ENCODE measurements around the gene SDK2. TPM values are rescaled to one million over a fixed set of nuclear protein-coding genes. Genes with fewer than 3 reads are reported as not detected.
"Not testable (repeated sequence)": the region's sequence is repeated elsewhere in the genome, so short reads cannot be mapped to it uniquely, and the experiment has no call there.

Gene SDK2
- total RNA-seq, 3 donors from 2014 or later (not counting 1 experiment from before 2014, with no cell fraction given): 0.41 to 0.90 (median 0.49) TPM

DNA sequence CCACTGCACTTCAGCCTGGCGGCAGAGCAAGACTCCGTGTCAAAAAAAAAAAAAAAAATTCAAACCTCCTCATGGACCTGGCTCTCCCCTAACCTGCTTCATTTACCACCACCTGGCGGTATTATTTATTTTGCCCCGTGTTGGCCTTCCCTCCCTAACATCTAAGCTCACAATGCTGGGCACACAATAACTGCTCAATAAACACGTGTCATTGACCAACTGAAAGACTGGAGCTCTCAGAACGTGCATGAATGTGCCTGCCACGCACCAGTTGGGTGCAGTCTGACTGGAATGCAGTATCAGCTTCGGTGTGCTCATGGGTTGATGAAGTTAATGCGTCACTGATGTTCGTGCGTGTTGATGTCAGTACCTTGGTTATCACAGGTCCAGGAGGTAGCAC lies 268.1 kb downstream of the SDK2 start:
- no peaks in the 10 kb centered on the region for H3K36me3 Mint-ChIP-seq
- 94% methylated on average over 11 of the region's 11 CpGs for WGBS (ENCODE audit: insufficient coverage)

DNA sequence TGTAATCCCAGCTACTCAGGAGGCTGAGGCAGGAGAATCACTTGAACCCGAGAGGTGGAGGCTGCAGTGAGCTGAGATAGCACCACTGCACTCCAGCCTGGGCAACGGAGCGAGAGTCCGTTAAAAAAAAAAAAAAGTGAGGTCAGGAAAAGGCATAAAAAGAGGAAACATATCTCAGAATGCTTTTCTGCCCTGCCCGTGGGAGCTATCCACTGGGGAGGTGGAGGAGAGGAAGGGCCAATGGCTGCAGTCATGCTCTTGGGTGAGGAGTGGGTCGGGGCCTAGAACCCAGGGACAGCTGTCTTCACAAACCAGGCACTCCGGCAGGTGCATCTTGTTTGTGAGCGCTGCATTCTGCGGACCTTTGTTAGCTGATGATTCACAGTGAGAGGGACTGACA lies 272.4 kb downstream of the SDK2 start:
- WGBS (ENCODE audit: insufficient coverage): 58% methylated on average over 9 of the region's 9 CpGs

More for the DNA sequence above, 268.1 kb downstream of the SDK2 start:
- no peak overlapping the region for H3K4me3 Mint-ChIP-seq
- TF ChIP-seq, protein P1, sequence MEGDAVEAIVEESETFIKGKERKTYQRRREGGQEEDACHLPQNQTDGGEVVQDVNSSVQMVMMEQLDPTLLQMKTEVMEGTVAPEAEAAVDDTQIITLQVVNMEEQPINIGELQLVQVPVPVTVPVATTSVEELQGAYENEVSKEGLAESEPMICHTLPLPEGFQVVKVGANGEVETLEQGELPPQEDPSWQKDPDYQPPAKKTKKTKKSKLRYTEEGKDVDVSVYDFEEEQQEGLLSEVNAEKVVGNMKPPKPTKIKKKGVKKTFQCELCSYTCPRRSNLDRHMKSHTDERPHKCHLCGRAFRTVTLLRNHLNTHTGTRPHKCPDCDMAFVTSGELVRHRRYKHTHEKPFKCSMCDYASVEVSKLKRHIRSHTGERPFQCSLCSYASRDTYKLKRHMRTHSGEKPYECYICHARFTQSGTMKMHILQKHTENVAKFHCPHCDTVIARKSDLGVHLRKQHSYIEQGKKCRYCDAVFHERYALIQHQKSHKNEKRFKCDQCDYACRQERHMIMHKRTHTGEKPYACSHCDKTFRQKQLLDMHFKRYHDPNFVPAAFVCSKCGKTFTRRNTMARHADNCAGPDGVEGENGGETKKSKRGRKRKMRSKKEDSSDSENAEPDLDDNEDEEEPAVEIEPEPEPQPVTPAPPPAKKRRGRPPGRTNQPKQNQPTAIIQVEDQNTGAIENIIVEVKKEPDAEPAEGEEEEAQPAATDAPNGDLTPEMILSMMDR (IDR thresholded peaks at IDR 0.05): no peak
- no peaks in the 10 kb centered on the region for H3K27me3 ChIP-seq (ENCODE audit: control insufficient read depth, insufficient read depth, low read length)
- H3K9me3 Mint-ChIP-seq: no peaks in the 10 kb centered on the region
- H3K4me1 Mint-ChIP-seq: no peaks in the 10 kb centered on the region
- no peak for DNase-seq
- ATAC-seq: no peak
- H3K36me3 ChIP-seq (ENCODE audit: control insufficient read depth, insufficient read depth, low read length): no peaks in the 10 kb centered on the region
- no peak overlapping the region for H3K27ac Mint-ChIP-seq
- H3K27ac ChIP-seq (ENCODE audit: low read length): no peak overlapping the region
- H3K27me3 Mint-ChIP-seq (ENCODE audit: low read depth in 2 of 2): peaks cover 0 to 6% of the 10 kb centered on the region in 2 donors
- H3K4me1 ChIP-seq (ENCODE audit: control insufficient read depth, insufficient read depth, low read length): no peaks in the 10 kb centered on the region
- H3K9me3 ChIP-seq (ENCODE audit: control insufficient read depth, insufficient read depth, low read length): no peaks in the 10 kb centered on the region
- intact Hi-C loops (cut with micrococcal nuclease): no loop called here
- H3K4me3 ChIP-seq (ENCODE audit: low read length): no peak overlapping the region

DNA sequence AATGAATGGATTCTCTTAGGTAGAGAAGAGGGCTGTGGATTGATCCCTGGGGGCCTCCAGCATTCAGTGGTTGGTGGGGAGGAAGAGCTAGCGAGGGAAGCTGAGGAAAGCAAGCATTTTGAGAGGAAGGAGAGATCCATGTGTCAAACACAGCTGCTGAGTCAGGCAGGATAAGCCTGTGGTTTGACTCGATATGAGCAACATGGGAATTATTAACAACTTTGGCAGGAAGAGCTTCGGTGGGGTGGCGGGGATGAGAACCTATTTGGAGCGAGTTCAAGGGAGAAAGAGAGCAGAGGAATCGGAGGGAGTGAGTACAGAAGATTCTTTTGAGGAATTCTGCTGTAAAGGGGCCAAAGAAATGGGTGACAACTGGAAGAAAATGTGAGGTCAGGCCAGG lies 273.0 kb downstream of the SDK2 start:
- ATAC-seq (no peak), DNase-seq (no peak)
- no peak overlapping the region for H3K27ac Mint-ChIP-seq
- H3K27ac ChIP-seq (ENCODE audit: low read length): no peak overlapping the region
- H3K27me3 ChIP-seq (ENCODE audit: control insufficient read depth, insufficient read depth, low read length): no peaks in the 10 kb centered on the region
- H3K36me3 ChIP-seq (ENCODE audit: control insufficient read depth, insufficient read depth, low read length): no peaks in the 10 kb centered on the region
- TF ChIP-seq, protein P1 (IDR thresholded peaks at IDR 0.05): no peak
- H3K36me3 Mint-ChIP-seq: no peaks in the 10 kb centered on the region
- H3K4me3 ChIP-seq (ENCODE audit: low read length): no peak overlapping the region
- H3K9me3 ChIP-seq (ENCODE audit: control insufficient read depth, insufficient read depth, low read length): no peaks in the 10 kb centered on the region
- H3K27me3 Mint-ChIP-seq (ENCODE audit: low read depth in 2 of 2): peaks cover 0 to 11% of the 10 kb centered on the region in 2 donors
- WGBS (ENCODE audit: insufficient coverage): 59% methylated on average over 6 of the region's 6 CpGs
- H3K4me1 ChIP-seq (ENCODE audit: control insufficient read depth, insufficient read depth, low read length): no peaks in the 10 kb centered on the region
- intact Hi-C loops (cut with micrococcal nuclease): no loop called here
- no peak overlapping the region for H3K4me3 Mint-ChIP-seq
- no peaks in the 10 kb centered on the region for H3K9me3 Mint-ChIP-seq
- no peaks in the 10 kb centered on the region for H3K4me1 Mint-ChIP-seq

More for the DNA sequence above, 272.4 kb downstream of the SDK2 start:
- Mint-ChIP-seq H3K36me3 (no peaks in the 10 kb centered on the region), H3K4me3 (no peak overlapping the region), H3K9me3 (no peaks in the 10 kb centered on the region), H3K4me1 (no peaks in the 10 kb centered on the region), H3K27me3 (ENCODE audit: low read depth in 2 of 2) (peaks cover 0 to 11% of the 10 kb centered on the region in 2 donors), H3K27ac (no peak overlapping the region)
- no peak for DNase-seq
- H3K27ac ChIP-seq (ENCODE audit: low read length): no peak overlapping the region
- no peak overlapping the region for H3K4me3 ChIP-seq (ENCODE audit: low read length)
- TF ChIP-seq, protein P1 (IDR thresholded peaks at IDR 0.05): no peak
- H3K27me3 ChIP-seq (ENCODE audit: control insufficient read depth, insufficient read depth, low read length): no peaks in the 10 kb centered on the region
- no peaks in the 10 kb centered on the region for H3K36me3 ChIP-seq (ENCODE audit: control insufficient read depth, insufficient read depth, low read length)
- no peaks in the 10 kb centered on the region for H3K9me3 ChIP-seq (ENCODE audit: control insufficient read depth, insufficient read depth, low read length)
- no peaks in the 10 kb centered on the region for H3K4me1 ChIP-seq (ENCODE audit: control insufficient read depth, insufficient read depth, low read length)
- ATAC-seq: no peak
- intact Hi-C loops (cut with micrococcal nuclease): no loop called here

DNA sequence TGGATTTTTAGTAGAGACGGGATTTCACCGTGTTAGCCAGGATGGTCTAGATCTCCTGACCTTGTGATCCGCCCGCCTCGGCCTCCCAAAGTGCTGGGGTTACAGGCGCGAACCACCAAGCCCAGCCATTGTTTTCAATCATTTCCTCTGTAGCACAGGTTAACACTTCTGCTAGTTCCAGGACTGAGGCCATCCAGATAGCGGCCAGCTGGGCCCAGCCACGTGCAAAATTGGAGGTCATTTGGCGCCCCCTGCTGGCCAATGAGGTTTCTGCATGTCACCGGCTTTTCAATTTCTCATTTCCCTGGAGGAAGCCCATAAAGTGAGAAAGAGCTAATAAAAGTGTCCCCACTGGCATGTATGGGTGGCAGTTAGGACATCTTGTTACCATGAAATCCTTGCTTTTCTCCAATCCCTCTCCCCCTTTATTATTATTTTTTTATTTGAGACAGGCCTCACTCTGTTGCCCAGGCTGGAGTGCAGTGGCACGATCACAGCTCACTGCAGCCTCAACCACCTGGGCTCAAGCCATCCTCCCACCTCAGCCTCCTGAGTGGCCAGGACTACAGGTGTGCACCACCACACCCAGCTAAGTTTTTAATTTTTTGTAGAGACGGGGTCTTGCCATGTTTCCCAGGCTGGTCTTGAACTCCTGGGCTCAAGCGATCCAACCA lies 274.3 kb downstream of the SDK2 start:
- intact Hi-C loops (cut with micrococcal nuclease): loop anchor here (1.0 to 2.0 kb wide), 3 partner anchors 115 to 643 kb away; no protein-coding TSS in a partner anchor
- not testable (repeated sequence) for H3K9me3 Mint-ChIP-seq; H3K27me3 ChIP-seq (ENCODE audit: control insufficient read depth, insufficient read depth, low read length); H3K27ac Mint-ChIP-seq; H3K4me1 ChIP-seq (ENCODE audit: control insufficient read depth, insufficient read depth, low read length); H3K4me3 Mint-ChIP-seq; H3K4me3 ChIP-seq (ENCODE audit: low read length); H3K36me3 ChIP-seq (ENCODE audit: control insufficient read depth, insufficient read depth, low read length); H3K9me3 ChIP-seq (ENCODE audit: control insufficient read depth, insufficient read depth, low read length); H3K36me3 Mint-ChIP-seq; H3K27ac ChIP-seq (ENCODE audit: low read length); H3K4me1 Mint-ChIP-seq
- ATAC-seq: peak; percentile 76 to 88 (median 78)
- DNase-seq: peak; percentile 75 to 81
- H3K27me3 Mint-ChIP-seq (ENCODE audit: low read depth in 2 of 2): peaks cover 0 to 15% of the 10 kb centered on the region in 2 donors
- 47% methylated on average over 14 of the region's 14 CpGs for WGBS (ENCODE audit: insufficient coverage)
- TF ChIP-seq, protein P1 (IDR thresholded peaks at IDR 0.05): peak; percentile 93
